Gastroesophageal sphincter (tissue), 3 donors: ENCODE data around the gene DBN1.

Source experiments
- CTCF ChIP-seq, 4 experiments: fragments of 200-600 bp in 2 of 4; fragments of 450-650 bp in 2 of 4; sonication (generic) in 1 of 4; IDR thresholded peaks; one replicate each; pipeline ENCODE4 v1.5.1; 2017 to 2019; ENCODE audit warnings: antibody characterized with exemption in 4 of 4, mild to moderate bottlenecking in 2 of 4, moderate library complexity in 2 of 4
- POLR2A ChIP-seq, 2 donors: fragments of 450-650 bp; IDR thresholded peaks; one replicate each; pipeline ENCODE4 v1.6.1; 2017; ENCODE audit warnings: antibody characterized with exemption in 2 of 2, mild to moderate bottlenecking in 2 of 2, moderate library complexity in 1 of 2
- POLR2AphosphoS5 ChIP-seq: sonication (generic); formaldehyde crosslinking; IDR thresholded peaks from one replicate; pipeline ENCODE4 v1.6.1; 2017; ENCODE audit warnings: antibody characterized with exemption

- no peak for TF ChIP-seq POLR2A (IDR thresholded peaks at IDR 0.05)
- no peak for TF ChIP-seq CTCF (IDR thresholded peaks at IDR 0.05)
- no peak for TF ChIP-seq POLR2AphosphoS5
Observed at GRCh38 chr5:177419046-177419445, 54.4 kb downstream of the DBN1 start.
